ENCODE data around the gene TEX2. TPM values are rescaled to one million over a fixed set of nuclear protein-coding genes. Genes with fewer than 3 reads are reported as not detected.

Gene TEX2
- polyA plus RNA-seq, 1 of the 3 experiments (the other 2 are of a cell fraction), result 24.0 TPM

DNA sequence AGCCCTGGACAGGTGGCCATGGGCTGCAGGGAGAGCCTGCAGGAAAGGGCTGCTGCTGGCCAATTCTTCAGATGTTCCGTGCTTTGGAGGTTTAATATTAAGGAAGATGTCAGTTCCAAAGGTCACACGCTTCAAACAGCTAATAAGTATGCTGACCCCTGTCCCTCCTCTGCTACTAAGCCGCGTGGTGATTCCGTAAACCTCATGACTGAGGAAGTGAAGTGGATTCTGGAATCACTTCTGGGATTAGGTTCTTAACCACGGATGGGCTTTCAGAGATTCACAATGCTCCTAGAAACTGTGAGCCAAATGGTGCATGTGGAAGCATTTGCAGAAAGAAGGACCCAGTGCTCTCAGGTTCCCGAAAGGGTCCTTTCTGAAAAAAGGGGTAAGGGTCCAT lies 104.7 kb downstream of the TEX2 start:
- Histone ChIP-seq H3K79me2 (ENCODE audit: insufficient read depth) (no peaks in the 10 kb centered on the region), H3K4me3 (ENCODE audit: low read depth in 2 of 2, low read length in 1 of 2) (no peak overlapping the region), H3K9me2 (no peaks in the 10 kb centered on the region), H3K27ac (ENCODE audit: low read depth in 2 of 2, low read length in 1 of 2) (no peak overlapping the region), H3K27me3 (ENCODE audit: insufficient read depth) (no peaks in the 10 kb centered on the region), H3K4me2 (no peak overlapping the region), H3K36me3 (replicated peaks in 1 of 2; ENCODE audit: control insufficient read depth in 1 of 2, insufficient read depth in 2 of 2, low read length in 1 of 2) (peaks cover 13 to 76% of the 10 kb centered on the region in 2 experiments), H3K9ac (no peak overlapping the region), H4K20me1 (ENCODE audit: insufficient read depth) (no peaks in the 10 kb centered on the region), H3K9me3 (no peaks in the 10 kb centered on the region), H2AFZ (ENCODE audit: low read depth) (no peak overlapping the region), H3F3A (replicated peaks; ENCODE audit: insufficient read depth) (no peaks in the 10 kb centered on the region), H3K4me1 (ENCODE audit: control insufficient read depth in 1 of 2, insufficient read depth in 2 of 2, low read depth in 1 of 2, low read length in 1 of 2) (peaks cover 0 to 49% of the 10 kb centered on the region in 2 experiments; a peak in 2 of 4 replicates)
- DNase-seq, result no peak
- ChIA-PET CTCF (no interaction called here), POLR2A (no interaction called here)
- WGBS (ENCODE audit: low lambda C conversion rate), result 81% methylated on average over 7 of the region's 7 CpGs
- TF ChIP-seq TCF12 (IDR thresholded peaks at IDR 0.05) (no peak), JUND (IDR thresholded peaks at IDR 0.05) (no peak), FOSL2 (IDR thresholded peaks at IDR 0.05; ENCODE audit: borderline replicate concordance, low read depth) (no peak), ZBTB33 (IDR thresholded peaks at IDR 0.05; ENCODE audit: borderline replicate concordance, low read depth) (no peak), RXRA (IDR thresholded peaks at IDR 0.05; ENCODE audit: borderline replicate concordance, low read depth) (no peak), GABPA (IDR thresholded peaks at IDR 0.05; ENCODE audit: low read depth) (no peak), USF1 (IDR thresholded peaks at IDR 0.05; ENCODE audit: borderline replicate concordance, low read depth) (no peak), MEF2A (IDR thresholded peaks at IDR 0.05; ENCODE audit: borderline replicate concordance, low read depth) (no peak), SIN3A (IDR thresholded peaks at IDR 0.05; ENCODE audit: borderline replicate concordance, low read depth, low read length) (no peak), CHD2 (IDR thresholded peaks at IDR 0.05; ENCODE audit: low read length, partially characterized antibody) (no peak), NFIC (IDR thresholded peaks at IDR 0.05; ENCODE audit: borderline replicate concordance) (no peak)
- TF ChIP-seq, protein P1, sequence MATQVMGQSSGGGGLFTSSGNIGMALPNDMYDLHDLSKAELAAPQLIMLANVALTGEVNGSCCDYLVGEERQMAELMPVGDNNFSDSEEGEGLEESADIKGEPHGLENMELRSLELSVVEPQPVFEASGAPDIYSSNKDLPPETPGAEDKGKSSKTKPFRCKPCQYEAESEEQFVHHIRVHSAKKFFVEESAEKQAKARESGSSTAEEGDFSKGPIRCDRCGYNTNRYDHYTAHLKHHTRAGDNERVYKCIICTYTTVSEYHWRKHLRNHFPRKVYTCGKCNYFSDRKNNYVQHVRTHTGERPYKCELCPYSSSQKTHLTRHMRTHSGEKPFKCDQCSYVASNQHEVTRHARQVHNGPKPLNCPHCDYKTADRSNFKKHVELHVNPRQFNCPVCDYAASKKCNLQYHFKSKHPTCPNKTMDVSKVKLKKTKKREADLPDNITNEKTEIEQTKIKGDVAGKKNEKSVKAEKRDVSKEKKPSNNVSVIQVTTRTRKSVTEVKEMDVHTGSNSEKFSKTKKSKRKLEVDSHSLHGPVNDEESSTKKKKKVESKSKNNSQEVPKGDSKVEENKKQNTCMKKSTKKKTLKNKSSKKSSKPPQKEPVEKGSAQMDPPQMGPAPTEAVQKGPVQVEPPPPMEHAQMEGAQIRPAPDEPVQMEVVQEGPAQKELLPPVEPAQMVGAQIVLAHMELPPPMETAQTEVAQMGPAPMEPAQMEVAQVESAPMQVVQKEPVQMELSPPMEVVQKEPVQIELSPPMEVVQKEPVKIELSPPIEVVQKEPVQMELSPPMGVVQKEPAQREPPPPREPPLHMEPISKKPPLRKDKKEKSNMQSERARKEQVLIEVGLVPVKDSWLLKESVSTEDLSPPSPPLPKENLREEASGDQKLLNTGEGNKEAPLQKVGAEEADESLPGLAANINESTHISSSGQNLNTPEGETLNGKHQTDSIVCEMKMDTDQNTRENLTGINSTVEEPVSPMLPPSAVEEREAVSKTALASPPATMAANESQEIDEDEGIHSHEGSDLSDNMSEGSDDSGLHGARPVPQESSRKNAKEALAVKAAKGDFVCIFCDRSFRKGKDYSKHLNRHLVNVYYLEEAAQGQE (IDR thresholded peaks at IDR 0.05; ENCODE audit: low read depth, low read length), result no peak
- TF ChIP-seq, protein P2, sequence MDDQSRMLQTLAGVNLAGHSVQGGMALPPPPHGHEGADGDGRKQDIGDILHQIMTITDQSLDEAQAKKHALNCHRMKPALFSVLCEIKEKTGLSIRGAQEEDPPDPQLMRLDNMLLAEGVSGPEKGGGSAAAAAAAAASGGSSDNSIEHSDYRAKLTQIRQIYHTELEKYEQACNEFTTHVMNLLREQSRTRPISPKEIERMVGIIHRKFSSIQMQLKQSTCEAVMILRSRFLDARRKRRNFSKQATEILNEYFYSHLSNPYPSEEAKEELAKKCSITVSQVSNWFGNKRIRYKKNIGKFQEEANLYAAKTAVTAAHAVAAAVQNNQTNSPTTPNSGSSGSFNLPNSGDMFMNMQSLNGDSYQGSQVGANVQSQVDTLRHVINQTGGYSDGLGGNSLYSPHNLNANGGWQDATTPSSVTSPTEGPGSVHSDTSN (IDR thresholded peaks at IDR 0.05), result no peak
- TF ChIP-seq, protein P3, sequence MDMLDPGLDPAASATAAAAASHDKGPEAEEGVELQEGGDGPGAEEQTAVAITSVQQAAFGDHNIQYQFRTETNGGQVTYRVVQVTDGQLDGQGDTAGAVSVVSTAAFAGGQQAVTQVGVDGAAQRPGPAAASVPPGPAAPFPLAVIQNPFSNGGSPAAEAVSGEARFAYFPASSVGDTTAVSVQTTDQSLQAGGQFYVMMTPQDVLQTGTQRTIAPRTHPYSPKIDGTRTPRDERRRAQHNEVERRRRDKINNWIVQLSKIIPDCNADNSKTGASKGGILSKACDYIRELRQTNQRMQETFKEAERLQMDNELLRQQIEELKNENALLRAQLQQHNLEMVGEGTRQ (IDR thresholded peaks at IDR 0.05; ENCODE audit: borderline replicate concordance, low read depth, low read length), result no peak
